HG02870 (cell line): ENCODE results near the gene MPZL1.
"Not testable (repeated sequence)": the region's sequence is repeated elsewhere in the genome, so short reads cannot be mapped to it uniquely, and the experiment has no call there.

Source experiments
- ATAC-seq: cut with Tn5 transposase; IDR thresholded peaks from one replicate; pipeline ENCODE4 v1.9.1; 2021; ENCODE audit warnings: mild to moderate bottlenecking, moderate library complexity; ENCODE audit not compliant: unreplicated experiment

Gene MPZL1

GRCh38 chr1:167806235-167806634 is 84.5 kb downstream of the MPZL1 start:
- not testable (repeated sequence) for ATAC-seq

GRCh38 chr1:167806676-167807075 is 84.9 kb downstream of the MPZL1 start:
- not testable (repeated sequence) for ATAC-seq

GRCh38 chr1:167808104-167808503 is 86.3 kb downstream of the MPZL1 start:
- ATAC-seq, result no peak

- ATAC-seq, result no peak
Observed at GRCh38 chr1:167808690-167809089, 86.9 kb downstream of the MPZL1 start.

- ATAC-seq, result no peak
Observed at GRCh38 chr1:167812972-167813371, 91.2 kb downstream of the MPZL1 start.

- no peak for ATAC-seq
Observed at GRCh38 chr1:167815650-167816049, 93.9 kb downstream of the MPZL1 start.

- peak; percentile 62 for ATAC-seq
Observed at GRCh38 chr1:167819849-167820683, 98.3 kb downstream of the MPZL1 start.

GRCh38 chr1:167820684-167821355 is 99.0 kb downstream of the MPZL1 start:
- no peak for ATAC-seq

GRCh38 chr1:167821356-167821685 is 99.5 kb downstream of the MPZL1 start:
- no peak for ATAC-seq

- no peak for ATAC-seq
Observed at GRCh38 chr1:167821969-167822685, 100.3 kb downstream of the MPZL1 start.

GRCh38 chr1:167824163-167824794 is 102.5 kb downstream of the MPZL1 start:
- no peak for ATAC-seq

GRCh38 chr1:167825419-167826079 is 103.8 kb downstream of the MPZL1 start:
- no peak for ATAC-seq

- ATAC-seq, result no peak
Observed at GRCh38 chr1:167826127-167826526, 104.3 kb downstream of the MPZL1 start.

- ATAC-seq, result no peak
Observed at GRCh38 chr1:167829868-167830267, 108.1 kb downstream of the MPZL1 start.

GRCh38 chr1:167830668-167831067 is 108.9 kb downstream of the MPZL1 start:
- ATAC-seq, result not testable (repeated sequence)

GRCh38 chr1:167832693-167833092 is 110.9 kb downstream of the MPZL1 start:
- no peak for ATAC-seq

GRCh38 chr1:167833904-167834303 is 112.1 kb downstream of the MPZL1 start:
- ATAC-seq, result no peak

GRCh38 chr1:167836197-167836596 is 114.4 kb downstream of the MPZL1 start:
- no peak for ATAC-seq

GRCh38 chr1:167837326-167837725 is 115.5 kb downstream of the MPZL1 start:
- ATAC-seq, result no peak

GRCh38 chr1:167839009-167839408 is 117.2 kb downstream of the MPZL1 start:
- no peak for ATAC-seq
